CD4-positive, CD25-positive, alpha-beta regulatory T cell (primary cell): ENCODE measurements around the gene MCTP1. TPM values are rescaled to one million over a fixed set of nuclear protein-coding genes. Genes with fewer than 3 reads are reported as not detected.
A peak's percentile ranks its signal among the peaks of the same experiment; 100 is the strongest.

Source experiments
- ATAC-seq, 2 donors: fragments of 150-1000 bp; cut with Tn5 transposase; one replicate each; pipeline ENCODE4 v1.10.0; 2021; ENCODE audit warnings: low read depth in 2 of 2, moderate number of reproducible peaks in 2 of 2, moderate library complexity in 1 of 2
- DNase-seq, 3 donors: peaks; one replicate each; pipeline versions ENCODE4 v3.0.0 to v3.0.0-alpha.2; 2012 to 2022; ENCODE audit warnings: mixed read lengths in 1 of 3
- H3K27ac ChIP-seq: one replicate; pipeline ENCODE4 v1.7.0; 2013; ENCODE audit warnings: mild to moderate bottlenecking, low read length; ENCODE audit not compliant: insufficient read depth, poor library complexity, severe bottlenecking
- H3K27me3 ChIP-seq: one replicate; pipeline ENCODE4 v1.7.0; 2013; ENCODE audit warnings: low read length; ENCODE audit not compliant: control insufficient read depth, insufficient read depth
- H3K36me3 ChIP-seq: one replicate; pipeline ENCODE4 v1.7.0; 2013; ENCODE audit warnings: mild to moderate bottlenecking, low read length, moderate library complexity; ENCODE audit not compliant: control insufficient read depth, insufficient read depth
- H3K4me1 ChIP-seq: 2 replicates; pipeline ENCODE4 v1.7.0; 2013; ENCODE audit warnings: mild to moderate bottlenecking, low read length; ENCODE audit not compliant: insufficient read depth, control insufficient read depth, poor library complexity, severe bottlenecking
- H3K4me3 ChIP-seq: one replicate; pipeline ENCODE4 v1.7.0; 2013; ENCODE audit warnings: low read depth, mild to moderate bottlenecking, low read length, moderate library complexity
- H3K9me3 ChIP-seq, 2 experiments: 1 replicate in 1 of 2; 2 replicates in 1 of 2; pipeline ENCODE4 v1.7.0; 2013; ENCODE audit warnings: low read length in 2 of 2, mild to moderate bottlenecking in 1 of 2, moderate library complexity in 1 of 2; ENCODE audit not compliant: control insufficient read depth in 2 of 2
- H3K27ac Mint-ChIP-seq, 3 donors: one replicate each; pipeline ENCODE4 v1.8.0; 2020 to 2022; ENCODE audit warnings: mild to moderate bottlenecking in 3 of 3, mixed read lengths in 3 of 3, moderate library complexity in 2 of 3
- H3K27me3 Mint-ChIP-seq: one replicate; pipeline ENCODE4 v1.8.0; 2022; ENCODE audit warnings: mild to moderate bottlenecking, mixed read lengths
- H3K36me3 Mint-ChIP-seq: one replicate; pipeline ENCODE4 v1.8.0; 2020; ENCODE audit warnings: mixed read lengths
- H3K4me1 Mint-ChIP-seq, 4 donors: one replicate each; pipeline ENCODE4 v1.8.0; 2020 to 2022; ENCODE audit warnings: mixed read lengths in 4 of 4, mild to moderate bottlenecking in 1 of 4
- H3K4me3 Mint-ChIP-seq, 4 donors: one replicate each; pipeline ENCODE4 v1.8.0; 2020 to 2022; ENCODE audit warnings: mild to moderate bottlenecking in 4 of 4, mixed read lengths in 4 of 4, moderate library complexity in 3 of 4
- H3K9me3 Mint-ChIP-seq, 7 donors: one replicate each; pipeline ENCODE4 v1.8.0; 2020 to 2022; ENCODE audit warnings: mixed read lengths in 7 of 7, mild to moderate bottlenecking in 3 of 7, moderate library complexity in 2 of 7
- polyA plus RNA-seq, 4 donors: library from polyadenylated mRNA; unstranded; fragments of 300-500 nt; fragmentation: Illumina TruSeq; gene quantifications; one replicate each; pipeline ENCODE4 v1.2.3, GENCODE V29; 2021
- total RNA-seq: library from RNA; stranded (reverse); gene quantifications from one replicate; pipeline ENCODE4 v1.2.3, GENCODE V29; 2022

Gene MCTP1
- total and polyA plus RNA-seq, 5 donors from 2014 or later, result 0.24 to 2.9 (median 0.76) TPM

GRCh38 chr5:95093211-95093610, 191.7 kb downstream of the MCTP1 start:
- Mint-ChIP-seq H3K36me3 (no peaks in the 10 kb centered on the region), H3K4me3 (no peak overlapping the region), H3K9me3 (peaks cover 0 to 14% (median 5%) of the 10 kb centered on the region in 7 donors), H3K4me1 (no peaks in the 10 kb centered on the region), H3K27me3 (no peaks in the 10 kb centered on the region), H3K27ac (no peak overlapping the region)
- Histone ChIP-seq H3K36me3 (no peaks in the 10 kb centered on the region), H3K27ac (no peak overlapping the region), H3K4me3 (no peak overlapping the region), H3K4me1 (no peaks in the 10 kb centered on the region), H3K9me3 (no peaks in the 10 kb centered on the region), H3K27me3 (no peaks in the 10 kb centered on the region)
- ATAC-seq (no peak), DNase-seq (no peak)

- Histone ChIP-seq H3K27me3 (no peaks in the 10 kb centered on the region), H3K4me3 (no peak overlapping the region), H3K27ac (no peak overlapping the region), H3K4me1 (no peaks in the 10 kb centered on the region), H3K9me3 (no peaks in the 10 kb centered on the region), H3K36me3 (no peaks in the 10 kb centered on the region)
- Mint-ChIP-seq H3K4me3 (no peak overlapping the region), H3K27ac (no peak overlapping the region), H3K27me3 (no peaks in the 10 kb centered on the region), H3K36me3 (no peaks in the 10 kb centered on the region), H3K9me3 (peaks cover 0 to 14% (median 3%) of the 10 kb centered on the region in 7 donors), H3K4me1 (no peaks in the 10 kb centered on the region)
- DNase-seq (no peak), ATAC-seq (no peak)
These were observed 194.1 kb downstream of the MCTP1 start for GRCh38 chr5:95090774-95091173.

- no peak for ATAC-seq
- Histone ChIP-seq H3K27me3 (no peaks in the 10 kb centered on the region), H3K4me1 (no peaks in the 10 kb centered on the region), H3K9me3 (no peaks in the 10 kb centered on the region), H3K36me3 (no peaks in the 10 kb centered on the region), H3K4me3 (no peak overlapping the region), H3K27ac (no peak overlapping the region)
- H3K27ac Mint-ChIP-seq, result no peak overlapping the region
- H3K4me3 Mint-ChIP-seq, result no peak overlapping the region
- H3K27me3 Mint-ChIP-seq, result peaks cover 11% of the 10 kb centered on the region
- DNase-seq, result no peak
- no peaks in the 10 kb centered on the region for H3K36me3 Mint-ChIP-seq
- H3K4me1 Mint-ChIP-seq, result no peaks in the 10 kb centered on the region
- H3K9me3 Mint-ChIP-seq, result peaks cover 0 to 8% (median 4%) of the 10 kb centered on the region in 7 donors
These were observed 197.0 kb downstream of the MCTP1 start for GRCh38 chr5:95087816-95088317.

- Mint-ChIP-seq H3K36me3 (no peaks in the 10 kb centered on the region), H3K4me3 (peak overlapping the region in 1 of 4 donors; percentile 12), H3K27me3 (peaks cover 11% of the 10 kb centered on the region), H3K9me3 (peaks cover 0 to 8% (median 4%) of the 10 kb centered on the region in 7 donors), H3K4me1 (peaks cover 0 to 2% (median 0%) of the 10 kb centered on the region in 4 donors), H3K27ac (no peak overlapping the region)
- no peaks in the 10 kb centered on the region for H3K36me3 ChIP-seq
- ATAC-seq (no peak), DNase-seq (no peak)
- H3K4me1 ChIP-seq, result no peaks in the 10 kb centered on the region
- no peak overlapping the region for H3K4me3 ChIP-seq
- H3K27me3 ChIP-seq, result no peaks in the 10 kb centered on the region
- no peak overlapping the region for H3K27ac ChIP-seq
- no peaks in the 10 kb centered on the region for H3K9me3 ChIP-seq
These were observed 197.7 kb downstream of the MCTP1 start for GRCh38 chr5:95086927-95087815.

GRCh38 chr5:95084757-95085156, 200.1 kb downstream of the MCTP1 start:
- no peak overlapping the region for H3K27ac Mint-ChIP-seq
- H3K27me3 Mint-ChIP-seq, result peaks cover 11% of the 10 kb centered on the region
- H3K27ac ChIP-seq, result no peak overlapping the region
- ATAC-seq (no peak), DNase-seq (no peak)
- no peak overlapping the region for H3K4me3 ChIP-seq
- no peaks in the 10 kb centered on the region for H3K4me1 ChIP-seq
- peaks cover 0 to 18% (median 4%) of the 10 kb centered on the region in 4 donors for H3K4me1 Mint-ChIP-seq
- H3K4me3 Mint-ChIP-seq, result no peak overlapping the region
- no peaks in the 10 kb centered on the region for H3K36me3 ChIP-seq
- no peaks in the 10 kb centered on the region for H3K36me3 Mint-ChIP-seq
- peaks cover 0 to 4% (median 0%) of the 10 kb centered on the region in 7 donors for H3K9me3 Mint-ChIP-seq
- H3K9me3 ChIP-seq, result no peaks in the 10 kb centered on the region
- H3K27me3 ChIP-seq, result no peaks in the 10 kb centered on the region

- no peak overlapping the region for H3K4me3 ChIP-seq
- H3K36me3 ChIP-seq, result no peaks in the 10 kb centered on the region
- H3K4me3 Mint-ChIP-seq, result no peak overlapping the region
- H3K36me3 Mint-ChIP-seq, result no peaks in the 10 kb centered on the region
- peaks cover 0 to 4% (median 0%) of the 10 kb centered on the region in 7 donors for H3K9me3 Mint-ChIP-seq
- H3K4me1 ChIP-seq, result no peaks in the 10 kb centered on the region
- ATAC-seq (no peak), DNase-seq (no peak)
- H3K4me1 Mint-ChIP-seq, result peaks cover 0 to 18% (median 4%) of the 10 kb centered on the region in 4 donors
- H3K27ac ChIP-seq, result no peak overlapping the region
- no peaks in the 10 kb centered on the region for H3K9me3 ChIP-seq
- H3K27ac Mint-ChIP-seq, result no peak overlapping the region
- peaks cover 11% of the 10 kb centered on the region for H3K27me3 Mint-ChIP-seq
- no peaks in the 10 kb centered on the region for H3K27me3 ChIP-seq
These were observed 201.3 kb downstream of the MCTP1 start for GRCh38 chr5:95083606-95084005.

- Histone ChIP-seq H3K9me3 (no peaks in the 10 kb centered on the region), H3K36me3 (no peaks in the 10 kb centered on the region), H3K27ac (no peak overlapping the region), H3K4me3 (no peak overlapping the region), H3K4me1 (no peaks in the 10 kb centered on the region), H3K27me3 (no peaks in the 10 kb centered on the region)
- H3K27me3 Mint-ChIP-seq, result peaks cover 11% of the 10 kb centered on the region
- no peak for DNase-seq
- no peaks in the 10 kb centered on the region for H3K36me3 Mint-ChIP-seq
- no peak for ATAC-seq
- H3K4me1 Mint-ChIP-seq, result peaks cover 0 to 18% (median 4%) of the 10 kb centered on the region in 4 donors
- H3K9me3 Mint-ChIP-seq, result peaks cover 0 to 7% (median 0%) of the 10 kb centered on the region in 7 donors
- H3K27ac Mint-ChIP-seq, result peak overlapping the region in 1 of 3 donors; percentile 48
- peak overlapping the region in 3 of 4 donors; percentile 11 to 75 (median 60) for H3K4me3 Mint-ChIP-seq
These were observed 202.9 kb downstream of the MCTP1 start for GRCh38 chr5:95081982-95082381.
